Ishikawa (cell line): Measurements from ENCODE around the gene SLC17A5.

Experiments
- CEBPB ChIP-seq: IDR thresholded peaks from 2 replicates; pipeline ENCODE4 v1.6.1; 2012
- CREB1 ChIP-seq: IDR thresholded peaks from 2 replicates; pipeline ENCODE4 v1.6.1; 2012; ENCODE audit warnings: low read depth
- EGR1 ChIP-seq: IDR thresholded peaks from 2 replicates; pipeline ENCODE4 v1.6.1; 2012
- EP300 ChIP-seq: IDR thresholded peaks from 2 replicates; pipeline ENCODE4 v1.6.1; 2012; ENCODE audit warnings: borderline replicate concordance
- FOXM1 ChIP-seq: IDR thresholded peaks from 2 replicates; pipeline ENCODE4 v1.6.1; 2012; ENCODE audit warnings: low read depth, borderline replicate concordance
- NFIC ChIP-seq: IDR thresholded peaks from 2 replicates; pipeline ENCODE4 v1.6.1; 2012
- RAD21 ChIP-seq: IDR thresholded peaks from 2 replicates; pipeline ENCODE4 v1.6.1; 2012; ENCODE audit warnings: low read depth
- REST ChIP-seq: IDR thresholded peaks from 2 replicates; pipeline ENCODE4 v1.6.1; 2012; ENCODE audit warnings: low read depth, mild to moderate bottlenecking
- TAF1 ChIP-seq: IDR thresholded peaks from 2 replicates; pipeline ENCODE4 v1.6.1; 2012; ENCODE audit warnings: low read depth, mild to moderate bottlenecking
- TCF12 ChIP-seq: IDR thresholded peaks from 2 replicates; pipeline ENCODE4 v1.6.1; 2012; ENCODE audit warnings: low read depth
- TEAD4 ChIP-seq: IDR thresholded peaks from 2 replicates; pipeline ENCODE4 v1.6.1; 2012
- USF1 ChIP-seq: IDR thresholded peaks from 2 replicates; pipeline ENCODE4 v1.6.1; 2012
- YY1 ChIP-seq: IDR thresholded peaks from 2 replicates; pipeline ENCODE4 v1.6.1; 2012; ENCODE audit warnings: low read depth
- ZBTB7A ChIP-seq: IDR thresholded peaks from 2 replicates; pipeline ENCODE4 v1.6.1; 2012; ENCODE audit warnings: low read depth
- TF ChIP-seq, protein P1 (sequence below): IDR thresholded peaks from 2 replicates; pipeline ENCODE4 v1.6.1; 2012

The SLC17A5 gene

GRCh38 chr6:73644030-73644429, 9.8 kb downstream of the SLC17A5 start:
- TF ChIP-seq EGR1 (no peak), NFIC (no peak), RAD21 (no peak), REST (no peak), CEBPB (no peak), CREB1 (no peak), TAF1 (no peak), YY1 (no peak), USF1 (no peak), TCF12 (no peak), ZBTB7A (no peak)
- TF ChIP-seq, protein P1, sequence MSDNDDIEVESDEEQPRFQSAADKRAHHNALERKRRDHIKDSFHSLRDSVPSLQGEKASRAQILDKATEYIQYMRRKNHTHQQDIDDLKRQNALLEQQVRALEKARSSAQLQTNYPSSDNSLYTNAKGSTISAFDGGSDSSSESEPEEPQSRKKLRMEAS, result no peak

DNA sequence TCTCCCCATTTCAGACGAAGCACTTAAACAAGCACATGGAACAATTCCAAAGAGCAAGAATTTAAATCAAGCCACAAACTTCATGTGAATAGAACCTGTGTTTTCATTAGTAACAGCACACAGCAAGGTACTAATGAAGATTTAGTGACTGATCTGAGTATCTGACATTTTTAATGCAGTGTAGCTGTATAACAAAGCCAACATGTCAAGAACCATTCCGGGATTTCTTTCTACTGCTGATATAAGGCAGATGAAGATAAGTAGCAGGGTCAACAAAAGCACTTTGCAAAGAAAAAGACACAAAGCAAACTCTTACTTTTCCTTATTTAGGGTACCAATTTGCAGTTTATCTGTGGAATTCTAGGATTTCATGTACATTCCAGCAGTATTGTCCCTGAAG, 11.3 kb downstream of the SLC17A5 start:
- TF ChIP-seq REST (no peak), TEAD4 (no peak), EP300 (no peak), RAD21 (no peak), CREB1 (no peak)
- TF ChIP-seq, protein P1, result no peak

GRCh38 chr6:73640179-73640750, 13.5 kb downstream of the SLC17A5 start:
- no peak for TF ChIP-seq CREB1
- no peak for TF ChIP-seq CEBPB
- no peak for TF ChIP-seq EGR1
- TF ChIP-seq USF1, result no peak
- TF ChIP-seq REST, result no peak
- TF ChIP-seq, protein P1, result no peak
- no peak for TF ChIP-seq RAD21
- no peak for TF ChIP-seq EP300
- no peak for TF ChIP-seq TEAD4
- no peak for TF ChIP-seq NFIC
- TF ChIP-seq YY1, result no peak
- TF ChIP-seq ZBTB7A, result no peak
- no peak for TF ChIP-seq FOXM1
- no peak for TF ChIP-seq TAF1
- no peak for TF ChIP-seq TCF12

- TF ChIP-seq CREB1 (no peak), CEBPB (no peak), ZBTB7A (no peak), FOXM1 (no peak), USF1 (no peak), REST (no peak), TAF1 (no peak), TCF12 (no peak), TEAD4 (no peak), NFIC (no peak), EP300 (no peak), RAD21 (no peak), YY1 (no peak), EGR1 (no peak)
- TF ChIP-seq, protein P1, result no peak
Observed at GRCh38 chr6:73639040-73639439, 14.8 kb downstream of the SLC17A5 start.
